Measurements from ENCODE around the gene DCANP1. TPM values are rescaled to one million over a fixed set of nuclear protein-coding genes. Genes with fewer than 3 reads are reported as not detected.
"Not testable (repeated sequence)": the region's sequence is repeated elsewhere in the genome, so short reads cannot be mapped to it uniquely, and the experiment has no call there.

DCANP1 gene
- not detected in 2 replicates for total RNA-seq (2014; rRNA removed)
- not detected for polyA plus RNA-seq (2012)

DNA sequence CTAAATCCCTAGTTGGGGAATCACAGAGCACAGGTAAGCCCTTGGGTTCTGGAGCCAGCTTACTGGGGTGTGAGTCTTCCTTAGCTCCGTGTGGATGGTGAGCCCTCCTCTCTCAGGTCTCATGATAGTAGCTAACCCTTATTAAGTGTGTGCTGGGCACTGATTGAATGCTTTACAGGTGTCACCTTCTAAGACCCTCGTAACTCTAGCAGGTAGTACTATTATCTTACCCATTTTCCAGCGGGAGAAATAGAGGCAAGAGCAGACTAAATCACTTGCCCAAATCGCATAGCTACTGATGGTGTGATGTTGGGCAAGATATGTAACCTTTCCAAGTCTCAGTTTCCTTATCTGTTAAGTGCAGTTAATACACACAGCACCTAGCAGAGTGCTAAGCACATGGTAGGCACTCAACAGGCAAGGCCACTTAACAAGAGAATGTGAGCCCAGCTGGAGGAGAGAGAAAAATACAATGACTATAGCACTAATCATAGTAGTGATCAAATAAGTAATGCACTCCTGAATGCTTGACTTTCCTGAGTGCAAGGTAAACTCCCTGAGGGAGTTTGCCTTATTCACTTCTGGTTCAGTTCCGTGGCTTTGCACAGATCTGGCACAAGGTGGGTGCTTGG, at the start of gene DCANP1:
Gene DCANP1, minus strand, starts transcription at position 51 of the 632 bp plus-strand sequence. CDS start 240 bp downstream, outside the sequence.
- DNase-seq (ENCODE audit: low read depth), result no peak

- not testable (repeated sequence) for DNase-seq (ENCODE audit: low read depth)
Observed at GRCh38 chr5:135495531-135495930, 48.4 kb upstream of the DCANP1 start.

DNA sequence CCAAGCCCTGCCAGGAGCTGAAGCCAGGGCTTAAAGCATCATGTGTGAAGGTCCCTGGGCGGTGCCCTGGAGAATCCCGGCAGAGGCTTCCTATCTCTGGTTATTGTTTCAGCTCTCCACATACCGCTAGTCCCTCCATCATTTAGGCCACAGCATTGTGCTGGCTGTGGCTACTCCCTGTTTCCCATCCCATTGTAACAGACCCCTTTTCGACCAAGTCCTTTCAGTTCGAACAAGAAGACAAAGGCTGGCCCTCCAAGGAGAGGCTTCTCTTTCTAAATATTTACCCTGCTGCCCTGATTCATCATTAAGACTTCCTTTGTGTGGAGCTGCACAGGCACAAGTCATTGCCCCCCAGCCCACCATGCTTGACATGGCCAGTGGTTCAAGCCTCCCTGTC, 47.0 kb upstream of the DCANP1 start:
- DNase-seq (ENCODE audit: low read depth), result no peak

DNA sequence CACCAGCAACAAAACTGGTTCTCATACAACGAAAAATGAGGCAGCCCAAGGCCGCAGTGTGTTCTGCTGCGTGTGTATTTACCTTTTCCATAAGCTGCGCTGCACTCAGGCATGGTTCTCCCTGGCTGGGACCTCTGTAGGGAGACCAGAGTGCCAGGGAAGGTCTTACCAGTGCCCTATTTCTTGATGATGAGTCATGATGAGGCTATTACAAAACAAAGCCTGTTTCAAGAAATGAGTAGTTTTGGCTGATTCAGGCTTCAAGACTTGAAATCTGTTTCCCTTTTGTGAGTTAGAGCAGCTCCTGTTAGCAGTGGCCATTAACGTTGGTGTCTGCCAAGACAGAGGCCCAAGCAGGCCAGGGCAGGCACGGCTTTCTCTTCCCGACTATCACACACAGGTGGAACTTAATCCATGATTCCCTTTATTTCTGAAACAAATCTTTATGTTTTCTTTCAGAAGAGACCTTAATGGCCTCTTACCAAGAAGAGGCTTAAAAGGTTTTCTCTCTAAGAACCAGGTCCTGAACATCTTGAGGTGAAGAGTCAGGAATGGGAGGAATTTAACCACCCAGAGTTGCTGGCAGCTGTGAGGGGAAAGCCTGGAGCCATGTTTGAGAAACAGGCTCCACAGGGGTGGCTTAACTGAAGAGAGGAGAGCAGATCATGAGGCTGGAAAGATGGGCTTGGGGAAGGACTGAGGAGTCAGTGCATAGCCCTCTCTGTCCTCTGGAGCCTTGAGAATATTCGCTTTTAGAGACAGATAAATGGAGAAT, 46.4 kb upstream of the DCANP1 start:
- peak; percentile 87 for DNase-seq (ENCODE audit: low read depth)

DNA sequence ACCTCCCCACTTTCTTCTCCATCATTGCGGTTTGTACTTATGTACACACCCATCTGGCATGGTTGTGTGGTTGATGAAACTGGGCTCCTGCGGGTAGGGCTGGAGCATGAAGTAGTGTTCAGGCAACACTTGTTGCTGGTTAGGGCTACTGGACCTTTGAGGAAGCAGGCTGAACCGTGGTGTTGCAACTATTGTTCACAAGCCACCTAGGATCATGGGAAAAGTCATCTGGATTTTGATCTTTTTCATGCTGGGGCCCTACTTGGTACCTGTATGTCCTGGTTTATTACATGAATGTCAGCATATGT, 45.1 kb upstream of the DCANP1 start:
- no peak for DNase-seq (ENCODE audit: low read depth)

DNA sequence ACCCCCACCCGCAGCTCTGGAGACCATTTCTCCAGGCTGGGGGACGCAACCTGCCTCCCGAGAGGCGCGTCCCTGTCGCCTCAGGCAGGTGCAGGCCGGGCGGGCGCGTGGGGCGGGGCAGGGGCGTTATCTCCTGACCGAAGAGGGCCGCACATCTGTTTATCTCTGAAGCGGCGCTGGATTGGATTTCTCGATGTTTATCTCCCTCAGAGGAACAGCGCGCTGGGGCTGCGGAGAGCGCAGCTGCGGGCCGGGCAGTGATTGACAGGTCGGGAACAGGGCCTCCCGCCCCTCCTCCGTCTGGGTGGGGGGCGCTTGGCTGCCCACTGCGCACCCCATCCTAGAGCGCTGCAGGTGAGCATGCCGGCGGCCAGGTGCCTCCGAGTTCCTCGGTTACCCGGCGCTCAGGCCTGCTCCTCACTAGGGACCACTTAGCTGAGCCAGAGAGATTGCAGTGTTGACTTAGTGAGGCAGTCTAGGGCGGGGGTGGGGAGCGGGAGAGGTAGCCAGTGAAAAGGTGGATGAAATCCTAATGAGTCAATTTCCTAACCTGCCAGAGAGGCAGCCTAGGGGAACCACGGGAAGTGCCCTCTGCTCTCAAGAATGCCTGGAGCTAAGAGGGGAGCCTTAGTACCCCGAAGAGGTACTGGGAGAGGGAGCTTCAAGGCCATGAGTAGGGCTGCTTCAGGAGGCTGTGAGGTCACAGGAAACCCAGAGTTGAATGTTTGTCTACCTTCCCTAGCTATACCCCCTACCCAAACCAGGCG, 44.6 kb upstream of the DCANP1 start:
- no peak for DNase-seq (ENCODE audit: low read depth)

GRCh38 chr5:135491038-135491551, 43.9 kb upstream of the DCANP1 start:
- no peak for DNase-seq (ENCODE audit: low read depth)

DNA sequence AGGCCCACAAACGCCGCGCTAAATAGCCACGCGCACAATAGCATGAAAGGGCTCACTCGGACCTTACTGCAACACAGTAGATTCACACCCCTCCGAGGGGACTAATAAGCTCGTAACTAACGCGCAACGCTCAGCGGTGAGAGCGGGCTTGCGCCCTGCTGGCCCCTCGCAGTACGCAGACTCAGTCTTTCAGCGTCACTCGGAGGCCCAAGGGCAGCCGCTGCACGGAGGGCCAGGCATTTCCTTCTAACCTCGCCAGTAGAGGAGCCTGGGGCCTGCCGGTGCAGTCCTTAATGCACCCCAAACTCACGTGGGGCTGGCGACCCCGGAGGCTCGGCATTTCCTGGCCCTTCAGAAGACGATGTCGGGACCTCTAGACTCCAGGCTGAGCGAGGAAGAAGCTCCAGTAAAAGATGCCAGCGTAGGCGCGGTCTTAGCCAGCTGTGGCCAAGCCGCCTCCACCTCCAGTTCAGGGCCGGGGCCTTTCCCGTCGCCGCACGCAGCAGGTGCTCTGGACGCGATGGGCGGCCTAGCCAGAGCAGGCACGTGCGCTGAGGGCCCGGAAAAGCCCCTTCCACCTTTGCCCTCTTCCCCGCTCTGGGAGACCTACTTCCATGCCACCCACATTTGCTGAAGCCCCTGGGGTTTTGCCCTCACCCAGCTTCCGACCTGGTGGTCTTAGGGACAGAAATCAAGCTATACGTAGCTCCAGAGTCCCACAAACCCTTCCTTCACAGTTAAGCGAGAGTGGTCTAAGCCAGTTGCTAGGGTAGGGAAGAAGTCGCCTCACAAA, 43.3 kb upstream of the DCANP1 start:
- DNase-seq (ENCODE audit: low read depth), result no peak

- DNase-seq (ENCODE audit: low read depth), result no peak
Observed at GRCh38 chr5:135489466-135490244, 42.5 kb upstream of the DCANP1 start.

- DNase-seq (ENCODE audit: low read depth), result peak; percentile 75
Observed at GRCh38 chr5:135488727-135489465, 41.7 kb upstream of the DCANP1 start.

DNA sequence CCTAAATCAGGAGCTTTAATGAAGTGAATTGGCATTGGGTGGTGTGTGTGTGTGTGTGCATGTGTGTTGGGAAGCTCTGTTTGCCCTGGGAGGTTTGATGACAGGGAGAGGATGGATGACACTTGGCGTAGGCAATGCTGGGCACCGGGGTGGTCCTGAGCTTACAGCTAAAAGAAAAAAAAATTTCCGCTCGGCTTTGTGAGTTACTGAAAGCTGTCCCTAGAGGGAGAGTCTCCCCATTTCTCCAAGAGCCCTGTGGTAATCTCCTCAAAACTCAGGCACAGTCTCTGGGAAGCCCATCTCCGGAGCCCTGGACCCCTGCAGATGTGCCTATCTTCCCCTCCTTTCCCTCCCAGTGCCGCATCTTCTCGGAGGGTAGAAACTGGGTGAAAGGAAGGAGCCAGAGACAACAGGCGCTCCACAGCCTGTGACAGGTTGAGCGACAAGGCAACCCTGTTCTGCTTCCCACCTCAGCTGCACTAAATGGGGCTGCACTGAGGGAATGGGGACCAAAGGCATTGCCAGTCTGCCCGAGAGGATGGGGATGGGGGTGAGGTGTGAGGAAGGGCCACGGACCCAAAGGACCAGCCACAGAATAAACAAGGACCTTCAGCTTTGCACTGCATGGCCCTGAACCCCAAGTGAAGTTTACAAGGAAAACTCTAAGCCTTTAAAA, 40.8 kb upstream of the DCANP1 start:
- DNase-seq (ENCODE audit: low read depth), result no peak

DNA sequence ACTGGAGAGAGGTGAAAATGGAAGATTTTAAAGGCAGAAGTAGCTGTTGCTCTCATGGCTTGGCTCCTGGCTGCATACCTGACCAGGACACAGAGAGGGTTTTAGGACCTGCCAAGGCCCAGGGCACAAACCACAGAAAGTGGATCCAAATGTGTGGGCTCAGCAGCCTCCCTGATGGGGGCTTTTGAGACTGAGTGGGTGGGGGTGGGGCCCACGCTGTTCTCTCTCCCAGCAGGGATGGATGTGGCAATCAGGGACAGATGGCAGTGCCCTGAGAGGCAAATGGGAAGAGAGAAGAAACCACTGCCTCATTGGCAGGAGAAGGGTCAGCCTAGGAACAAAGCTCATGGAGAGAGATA, 39.9 kb upstream of the DCANP1 start:
- DNase-seq (ENCODE audit: low read depth), result no peak

DNA sequence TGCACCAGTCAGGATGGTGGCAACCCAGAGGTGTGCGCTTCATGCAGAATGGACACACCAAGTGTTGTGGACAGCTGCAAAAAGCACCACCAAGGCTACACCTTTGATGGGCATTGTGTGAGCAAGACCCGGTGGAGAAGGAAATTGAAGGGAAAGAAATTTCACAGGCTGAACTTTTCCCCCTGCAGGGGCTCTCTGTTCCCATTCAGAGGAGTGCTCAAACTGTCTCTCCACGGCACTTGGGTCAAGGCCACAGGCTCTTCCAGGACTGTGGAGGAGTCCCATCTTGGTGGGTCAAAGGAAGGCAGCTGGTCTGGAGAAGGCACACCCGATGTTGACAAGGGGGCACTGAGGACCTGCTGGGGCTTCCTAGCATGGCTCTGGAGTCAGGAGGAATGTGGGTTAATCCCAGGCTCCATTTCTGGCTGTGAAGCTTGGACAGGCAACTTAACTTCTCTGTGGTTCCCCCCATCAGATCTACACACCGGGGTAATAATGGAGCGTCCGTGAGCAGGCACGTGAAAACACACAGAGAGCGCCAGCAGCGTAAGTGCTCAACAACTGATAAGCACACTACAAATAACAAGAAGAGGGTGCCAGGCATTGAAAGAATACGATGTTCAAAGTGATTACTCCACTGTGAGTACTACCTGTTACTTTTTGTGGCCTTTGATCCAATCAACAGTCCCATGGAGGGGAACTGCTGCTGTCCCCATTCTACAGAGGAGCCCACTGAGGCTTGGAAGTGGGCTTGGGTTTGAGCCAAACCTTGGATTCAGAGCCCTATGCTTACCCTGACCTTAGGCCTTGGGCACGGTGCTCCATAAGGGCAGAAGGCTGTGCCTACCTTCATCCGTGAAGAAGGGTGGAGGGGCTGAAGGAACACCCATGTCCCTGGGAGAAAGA, 39.2 kb upstream of the DCANP1 start:
- DNase-seq (ENCODE audit: low read depth), result no peak

GRCh38 chr5:135484674-135485086, 37.5 kb upstream of the DCANP1 start:
- DNase-seq (ENCODE audit: low read depth), result no peak

- no peak for DNase-seq (ENCODE audit: low read depth)
Observed at GRCh38 chr5:135483254-135483653, 36.1 kb upstream of the DCANP1 start.

DNA sequence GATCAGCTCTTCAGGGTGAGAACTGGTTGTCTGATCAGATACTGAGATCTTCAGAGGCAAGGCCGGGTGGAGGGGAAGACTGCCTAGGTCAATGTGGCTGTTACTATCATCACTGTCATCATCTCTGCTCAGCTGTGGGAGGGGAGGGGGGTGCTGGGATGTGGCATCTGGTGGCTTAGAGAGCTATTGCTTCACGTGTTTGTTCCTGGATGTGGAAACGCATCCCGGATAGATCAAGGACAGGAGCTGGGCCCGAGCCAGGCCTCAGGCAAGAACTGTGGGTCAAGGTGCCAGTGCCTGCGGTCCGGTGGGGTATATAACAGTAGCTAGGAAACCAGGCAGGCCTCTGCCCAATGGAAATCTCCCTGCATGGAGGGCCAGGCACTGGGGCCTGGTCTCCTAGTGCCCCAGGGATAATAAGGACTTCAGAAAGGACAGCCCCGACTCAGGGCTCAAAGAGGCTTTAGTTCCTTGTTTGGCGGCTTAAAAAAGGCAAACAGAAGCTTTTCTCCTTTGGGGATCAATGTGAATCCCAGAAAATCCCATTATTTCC, 35.3 kb upstream of the DCANP1 start:
- no peak for DNase-seq (ENCODE audit: low read depth)

DNA sequence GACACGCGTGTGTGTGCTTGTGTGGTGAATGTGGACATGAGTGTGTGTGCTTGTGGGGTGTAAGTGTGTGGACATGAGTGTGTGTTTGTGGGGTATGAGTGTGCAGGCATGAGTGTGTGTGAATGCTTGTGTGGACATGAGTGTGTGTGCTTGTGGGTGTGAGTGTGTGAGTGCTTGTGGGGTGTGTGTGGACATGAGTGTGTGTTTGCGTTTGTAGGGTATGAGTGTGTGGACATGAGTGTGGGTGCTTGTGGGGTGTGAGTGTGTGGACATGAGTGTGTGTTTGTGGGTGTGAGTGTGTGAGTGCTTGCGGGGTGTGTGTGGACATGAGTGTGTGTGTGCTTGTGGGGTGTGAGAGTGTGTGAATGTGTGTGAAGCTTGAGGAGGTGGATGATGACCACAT, 34.8 kb upstream of the DCANP1 start:
- no peak for DNase-seq (ENCODE audit: low read depth)

DNA sequence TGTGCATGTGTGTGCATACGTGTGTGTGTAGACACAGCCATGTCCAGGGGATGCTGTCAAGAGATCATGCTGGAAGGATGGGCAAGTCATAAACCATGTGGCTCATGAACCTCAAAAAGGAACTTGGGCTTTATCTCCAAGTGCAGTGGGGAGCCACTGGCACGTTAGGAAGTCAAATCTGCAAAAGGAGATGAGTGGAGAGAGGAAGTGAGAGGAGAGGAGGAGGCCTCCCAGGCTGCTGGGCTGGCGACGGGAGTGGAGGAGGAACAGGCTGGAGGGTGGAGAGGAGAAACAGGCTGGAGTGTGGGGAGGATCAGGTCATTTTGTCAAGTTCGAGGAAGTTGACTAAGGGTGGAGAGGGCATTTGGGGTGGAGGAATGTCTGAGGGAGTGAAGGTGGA, 34.2 kb upstream of the DCANP1 start:
- no peak for DNase-seq (ENCODE audit: low read depth)

Measured in LHCN-M2 (cell line).